DMS53 (cell line): Measurements from ENCODE around the gene TIMMDC1.
A peak's percentile ranks its signal among the peaks of the same experiment; 100 is the strongest.

ENCODE experiments used
- DNase-seq: peaks from one replicate; lab custom pipeline; 2025; lab: John Stamatoyannopoulos, UW

TIMMDC1 gene

GRCh38 chr3:119498186-119499011, at the start of gene TIMMDC1:
Gene TIMMDC1, plus strand, starts transcription at chr3:119498547. Its CDS starts 187 bp downstream, at chr3:119498734.
- DNase-seq = peak; percentile 97

GRCh38 chr3:119453822-119454221, 44.5 kb upstream of the TIMMDC1 start:
- no peak for DNase-seq

- no peak for DNase-seq
Measured at GRCh38 chr3:119456469-119456868, 41.9 kb upstream of the TIMMDC1 start.

- DNase-seq = no peak
Measured at GRCh38 chr3:119457246-119457645, 41.1 kb upstream of the TIMMDC1 start.

GRCh38 chr3:119463171-119464169, 34.9 kb upstream of the TIMMDC1 start, which contains the start of gene TMEM39A:
Gene TMEM39A, minus strand, starts transcription at chr3:119463615. Its CDS starts 1,541 bp downstream, at chr3:119462074.
- peak; percentile 98 for DNase-seq

- no peak for DNase-seq
Measured at GRCh38 chr3:119468041-119468440, 30.3 kb upstream of the TIMMDC1 start.

GRCh38 chr3:119469418-119470189, 28.7 kb upstream of the TIMMDC1 start:
- DNase-seq = peak; percentile 51

GRCh38 chr3:119470866-119471265, 27.5 kb upstream of the TIMMDC1 start:
- no peak for DNase-seq

- DNase-seq = no peak
Measured at GRCh38 chr3:119481079-119481478, 17.3 kb upstream of the TIMMDC1 start.

GRCh38 chr3:119483101-119483500, 15.2 kb upstream of the TIMMDC1 start:
- DNase-seq = no peak

- DNase-seq = no peak
Measured at GRCh38 chr3:119485563-119485962, 12.8 kb upstream of the TIMMDC1 start.

- DNase-seq = no peak
Measured at GRCh38 chr3:119490153-119490552, 8.2 kb upstream of the TIMMDC1 start.

- DNase-seq = no peak
Measured at GRCh38 chr3:119492128-119492527, 6.2 kb upstream of the TIMMDC1 start.

- no peak for DNase-seq
Measured at GRCh38 chr3:119492810-119493209, 5.5 kb upstream of the TIMMDC1 start.

GRCh38 chr3:119494597-119494996, 3.8 kb upstream of the TIMMDC1 start:
- DNase-seq = peak; percentile 4

GRCh38 chr3:119497820-119498185, 544 bp upstream of the TIMMDC1 start:
- DNase-seq = peak; percentile 51

- no peak for DNase-seq
Measured at GRCh38 chr3:119500265-119500664, 1.9 kb downstream of the TIMMDC1 start.

- no peak for DNase-seq
Measured at GRCh38 chr3:119500901-119501300, 2.6 kb downstream of the TIMMDC1 start.

- no peak for DNase-seq
Measured at GRCh38 chr3:119506631-119507030, 8.3 kb downstream of the TIMMDC1 start.

- no peak for DNase-seq
Measured at GRCh38 chr3:119507404-119507803, 9.1 kb downstream of the TIMMDC1 start.

GRCh38 chr3:119508172-119508845, 10.0 kb downstream of the TIMMDC1 start:
- no peak for DNase-seq
